Measurements from ENCODE around the gene HSPE1. TPM values are rescaled to one million over a fixed set of nuclear protein-coding genes. Genes with fewer than 3 reads are reported as not detected.

HSPE1 gene
- total and polyA plus RNA-seq, 2 of the 8 experiments (the other 6 are each of a cell fraction or from before 2014, with no cell fraction given) = 206 to 377 TPM

DNA sequence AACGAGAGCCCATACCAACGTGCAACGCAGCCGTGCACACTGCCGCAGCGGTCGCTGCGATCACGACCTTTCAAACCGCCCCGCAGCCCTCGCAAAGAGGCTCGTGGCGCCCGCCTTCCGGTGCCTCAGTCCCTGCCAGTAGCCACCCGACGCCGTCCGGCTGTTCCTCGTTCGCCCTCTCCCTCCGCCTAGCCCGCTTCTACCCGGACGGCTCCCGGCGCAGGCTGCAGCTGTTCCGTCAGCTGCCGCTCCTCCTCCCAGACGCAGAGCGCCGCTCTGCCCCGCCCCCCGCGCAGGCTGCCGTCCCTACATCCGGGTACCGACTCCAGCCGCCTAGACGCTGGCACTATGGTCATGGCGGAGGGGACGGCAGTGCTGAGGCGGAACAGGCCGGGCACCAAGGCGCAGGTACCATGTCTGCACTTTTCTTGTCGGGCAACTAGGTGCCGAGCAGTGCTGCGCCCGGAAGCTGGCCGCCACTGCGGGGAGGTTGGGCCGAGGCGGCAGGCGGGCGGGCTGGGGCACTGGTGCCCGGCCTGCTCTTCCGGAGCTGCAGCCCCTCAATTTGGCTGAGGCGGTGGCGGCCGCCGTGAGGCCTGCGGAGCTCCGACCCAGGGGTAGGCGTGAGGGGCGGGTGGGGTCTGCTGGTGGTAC, 15.7 kb downstream of the HSPE1 start, which contains the start of gene MOB4 (continued):
- TF ChIP-seq SAP30 (IDR thresholded peaks at IDR 0.05; ENCODE audit: insufficient read depth, insufficient replicate concordance, low read length) (no peak), CHD1 (IDR thresholded peaks at IDR 0.05; ENCODE audit: low read depth, low read length) (no peak), YY1 (IDR thresholded peaks at IDR 0.05; ENCODE audit: low read depth, low read length) (peak; percentile 90), SIN3A (conservative IDR thresholded peaks at IDR 0.05 in 1 of 2, IDR thresholded peaks at IDR 0.05 in 1 of 2; ENCODE audit: low read depth in 1 of 2, low read length in 2 of 2) (peak; percentile 85 to 95; a peak in 2 of 4 replicates), SP4 (IDR thresholded peaks at IDR 0.05; ENCODE audit: low read length) (peak; percentile 86), KDM5A (IDR thresholded peaks at IDR 0.05; ENCODE audit: low read length) (no peak), CEBPB (IDR thresholded peaks at IDR 0.05; ENCODE audit: low read depth, low read length) (no peak), FOSL1 (IDR thresholded peaks at IDR 0.05; ENCODE audit: insufficient read depth, low read depth, low read length) (no peak), TEAD4 (IDR thresholded peaks at IDR 0.05; ENCODE audit: low read depth, low read length) (no peak), CHD2 (IDR thresholded peaks at IDR 0.05; ENCODE audit: low read length) (peak; percentile 70), POLR2A (IDR thresholded peaks at IDR 0.05; ENCODE audit: control extremely low read depth in 1 of 2, low read depth in 2 of 2, low read length in 2 of 2) (peak; percentile 91 to 92)
- TF ChIP-seq, protein P1, sequence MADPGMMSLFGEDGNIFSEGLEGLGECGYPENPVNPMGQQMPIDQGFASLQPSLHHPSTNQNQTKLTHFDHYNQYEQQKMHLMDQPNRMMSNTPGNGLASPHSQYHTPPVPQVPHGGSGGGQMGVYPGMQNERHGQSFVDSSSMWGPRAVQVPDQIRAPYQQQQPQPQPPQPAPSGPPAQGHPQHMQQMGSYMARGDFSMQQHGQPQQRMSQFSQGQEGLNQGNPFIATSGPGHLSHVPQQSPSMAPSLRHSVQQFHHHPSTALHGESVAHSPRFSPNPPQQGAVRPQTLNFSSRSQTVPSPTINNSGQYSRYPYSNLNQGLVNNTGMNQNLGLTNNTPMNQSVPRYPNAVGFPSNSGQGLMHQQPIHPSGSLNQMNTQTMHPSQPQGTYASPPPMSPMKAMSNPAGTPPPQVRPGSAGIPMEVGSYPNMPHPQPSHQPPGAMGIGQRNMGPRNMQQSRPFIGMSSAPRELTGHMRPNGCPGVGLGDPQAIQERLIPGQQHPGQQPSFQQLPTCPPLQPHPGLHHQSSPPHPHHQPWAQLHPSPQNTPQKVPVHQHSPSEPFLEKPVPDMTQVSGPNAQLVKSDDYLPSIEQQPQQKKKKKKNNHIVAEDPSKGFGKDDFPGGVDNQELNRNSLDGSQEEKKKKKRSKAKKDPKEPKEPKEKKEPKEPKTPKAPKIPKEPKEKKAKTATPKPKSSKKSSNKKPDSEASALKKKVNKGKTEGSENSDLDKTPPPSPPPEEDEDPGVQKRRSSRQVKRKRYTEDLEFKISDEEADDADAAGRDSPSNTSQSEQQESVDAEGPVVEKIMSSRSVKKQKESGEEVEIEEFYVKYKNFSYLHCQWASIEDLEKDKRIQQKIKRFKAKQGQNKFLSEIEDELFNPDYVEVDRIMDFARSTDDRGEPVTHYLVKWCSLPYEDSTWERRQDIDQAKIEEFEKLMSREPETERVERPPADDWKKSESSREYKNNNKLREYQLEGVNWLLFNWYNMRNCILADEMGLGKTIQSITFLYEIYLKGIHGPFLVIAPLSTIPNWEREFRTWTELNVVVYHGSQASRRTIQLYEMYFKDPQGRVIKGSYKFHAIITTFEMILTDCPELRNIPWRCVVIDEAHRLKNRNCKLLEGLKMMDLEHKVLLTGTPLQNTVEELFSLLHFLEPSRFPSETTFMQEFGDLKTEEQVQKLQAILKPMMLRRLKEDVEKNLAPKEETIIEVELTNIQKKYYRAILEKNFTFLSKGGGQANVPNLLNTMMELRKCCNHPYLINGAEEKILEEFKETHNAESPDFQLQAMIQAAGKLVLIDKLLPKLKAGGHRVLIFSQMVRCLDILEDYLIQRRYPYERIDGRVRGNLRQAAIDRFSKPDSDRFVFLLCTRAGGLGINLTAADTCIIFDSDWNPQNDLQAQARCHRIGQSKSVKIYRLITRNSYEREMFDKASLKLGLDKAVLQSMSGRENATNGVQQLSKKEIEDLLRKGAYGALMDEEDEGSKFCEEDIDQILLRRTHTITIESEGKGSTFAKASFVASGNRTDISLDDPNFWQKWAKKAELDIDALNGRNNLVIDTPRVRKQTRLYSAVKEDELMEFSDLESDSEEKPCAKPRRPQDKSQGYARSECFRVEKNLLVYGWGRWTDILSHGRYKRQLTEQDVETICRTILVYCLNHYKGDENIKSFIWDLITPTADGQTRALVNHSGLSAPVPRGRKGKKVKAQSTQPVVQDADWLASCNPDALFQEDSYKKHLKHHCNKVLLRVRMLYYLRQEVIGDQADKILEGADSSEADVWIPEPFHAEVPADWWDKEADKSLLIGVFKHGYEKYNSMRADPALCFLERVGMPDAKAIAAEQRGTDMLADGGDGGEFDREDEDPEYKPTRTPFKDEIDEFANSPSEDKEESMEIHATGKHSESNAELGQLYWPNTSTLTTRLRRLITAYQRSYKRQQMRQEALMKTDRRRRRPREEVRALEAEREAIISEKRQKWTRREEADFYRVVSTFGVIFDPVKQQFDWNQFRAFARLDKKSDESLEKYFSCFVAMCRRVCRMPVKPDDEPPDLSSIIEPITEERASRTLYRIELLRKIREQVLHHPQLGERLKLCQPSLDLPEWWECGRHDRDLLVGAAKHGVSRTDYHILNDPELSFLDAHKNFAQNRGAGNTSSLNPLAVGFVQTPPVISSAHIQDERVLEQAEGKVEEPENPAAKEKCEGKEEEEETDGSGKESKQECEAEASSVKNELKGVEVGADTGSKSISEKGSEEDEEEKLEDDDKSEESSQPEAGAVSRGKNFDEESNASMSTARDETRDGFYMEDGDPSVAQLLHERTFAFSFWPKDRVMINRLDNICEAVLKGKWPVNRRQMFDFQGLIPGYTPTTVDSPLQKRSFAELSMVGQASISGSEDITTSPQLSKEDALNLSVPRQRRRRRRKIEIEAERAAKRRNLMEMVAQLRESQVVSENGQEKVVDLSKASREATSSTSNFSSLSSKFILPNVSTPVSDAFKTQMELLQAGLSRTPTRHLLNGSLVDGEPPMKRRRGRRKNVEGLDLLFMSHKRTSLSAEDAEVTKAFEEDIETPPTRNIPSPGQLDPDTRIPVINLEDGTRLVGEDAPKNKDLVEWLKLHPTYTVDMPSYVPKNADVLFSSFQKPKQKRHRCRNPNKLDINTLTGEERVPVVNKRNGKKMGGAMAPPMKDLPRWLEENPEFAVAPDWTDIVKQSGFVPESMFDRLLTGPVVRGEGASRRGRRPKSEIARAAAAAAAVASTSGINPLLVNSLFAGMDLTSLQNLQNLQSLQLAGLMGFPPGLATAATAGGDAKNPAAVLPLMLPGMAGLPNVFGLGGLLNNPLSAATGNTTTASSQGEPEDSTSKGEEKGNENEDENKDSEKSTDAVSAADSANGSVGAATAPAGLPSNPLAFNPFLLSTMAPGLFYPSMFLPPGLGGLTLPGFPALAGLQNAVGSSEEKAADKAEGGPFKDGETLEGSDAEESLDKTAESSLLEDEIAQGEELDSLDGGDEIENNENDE (IDR thresholded peaks at IDR 0.05; ENCODE audit: insufficient replicate concordance, low read length) = no peak
